GM21786 (cell line): ENCODE measurements around the gene PPFIBP2.

Source experiments
- ATAC-seq: cut with Tn5 transposase; IDR thresholded peaks from one replicate; pipeline ENCODE4 v1.9.1; 2021; ENCODE audit not compliant: unreplicated experiment

Gene PPFIBP2

GRCh38 chr11:7513234-7514098 lies at the start of gene PPFIBP2:
PPFIBP2 (plus strand) TSS chr11:7513999; CDS start chr11:7549476, 35,477 bp downstream.
- ATAC-seq = peak; percentile 57

- peak; percentile 86 for ATAC-seq
Observed at GRCh38 chr11:7467652-7468051, 46.1 kb upstream of the PPFIBP2 start.

GRCh38 chr11:7469351-7469865 lies 44.4 kb upstream of the PPFIBP2 start:
- ATAC-seq = no peak

- ATAC-seq = no peak
Observed at GRCh38 chr11:7471071-7471470, 42.7 kb upstream of the PPFIBP2 start.

GRCh38 chr11:7473717-7474116 lies 40.1 kb upstream of the PPFIBP2 start:
- peak; percentile 95 for ATAC-seq

GRCh38 chr11:7480113-7480512 lies 33.7 kb upstream of the PPFIBP2 start:
- no peak for ATAC-seq

GRCh38 chr11:7484131-7484530 lies 29.7 kb upstream of the PPFIBP2 start:
- ATAC-seq = no peak

GRCh38 chr11:7484645-7485044 lies 29.2 kb upstream of the PPFIBP2 start:
- ATAC-seq = no peak

GRCh38 chr11:7485186-7486097 lies 28.4 kb upstream of the PPFIBP2 start, which contains the start of gene OLFML1:
OLFML1 (plus strand) TSS chr11:7485506; CDS start chr11:7485876, 370 bp downstream.
- ATAC-seq = no peak

- no peak for ATAC-seq
Observed at GRCh38 chr11:7486098-7486780, 27.6 kb upstream of the PPFIBP2 start.

GRCh38 chr11:7486781-7487140 lies 27.0 kb upstream of the PPFIBP2 start:
- no peak for ATAC-seq

- ATAC-seq = no peak
Observed at GRCh38 chr11:7487360-7487759, 26.4 kb upstream of the PPFIBP2 start.

- no peak for ATAC-seq
Observed at GRCh38 chr11:7488681-7489080, 25.1 kb upstream of the PPFIBP2 start.

- ATAC-seq = no peak
Observed at GRCh38 chr11:7489376-7489775, 24.4 kb upstream of the PPFIBP2 start.

- ATAC-seq = no peak
Observed at GRCh38 chr11:7490054-7490453, 23.7 kb upstream of the PPFIBP2 start.

GRCh38 chr11:7490535-7490934 lies 23.3 kb upstream of the PPFIBP2 start:
- ATAC-seq = no peak

- no peak for ATAC-seq
Observed at GRCh38 chr11:7492253-7492652, 21.5 kb upstream of the PPFIBP2 start.

GRCh38 chr11:7493670-7494069 lies 20.1 kb upstream of the PPFIBP2 start:
- ATAC-seq = no peak

GRCh38 chr11:7494086-7494745 lies 19.6 kb upstream of the PPFIBP2 start:
- no peak for ATAC-seq

- ATAC-seq = peak; percentile 89
Observed at GRCh38 chr11:7495882-7496551, 17.8 kb upstream of the PPFIBP2 start.
